ENCODE data around the gene COL12A1.

- no peak for TF ChIP-seq CTCF (IDR thresholded peaks at IDR 0.05; ENCODE audit: low read depth, low read length)
- no peak for TF ChIP-seq MAX (IDR thresholded peaks at IDR 0.05; ENCODE audit: low read depth, low read length)
Observed at GRCh38 chr6:75234126-75234865, 28.4 kb upstream of the COL12A1 start.
